HEK293 (cell line): ENCODE results near the gene VEZF1.

Source experiments
- CTCF ChIA-PET: fragments of 350-600 bp; formaldehyde crosslinking; extraction: SDS; loops from one replicate; lab custom pipeline; 2021; ENCODE audit warnings: antibody characterized with exemption; lab: Yijun Ruan, JAX
- POLR2A ChIA-PET: fragments of 300-600 bp; formaldehyde crosslinking; extraction: SDS; loops from one replicate; lab custom pipeline; 2020; ENCODE audit warnings: antibody characterized with exemption, inconsistent platforms; lab: Yijun Ruan, JAX
- H3K27ac ChIP-seq: fragments of 200-500 bp; sonication (Bioruptor generic); 2 replicates; pipeline ENCODE4 v1.5.1; 2014; ENCODE audit warnings: low read depth, low read length, control low read depth, inconsistent platforms; ENCODE audit errors: extremely low read depth
- H3K36me3 ChIP-seq, 2 experiments: fragments of 200-500 bp in 1 of 2; sonication (Bioruptor generic) in 1 of 2; 1 replicate in 1 of 2; 2 replicates in 1 of 2; pipeline ENCODE4 v1.5.1; 2014 to 2017; ENCODE audit warnings: inconsistent platforms in 2 of 2, low read length in 2 of 2; ENCODE audit not compliant: control insufficient read depth in 2 of 2, insufficient read depth in 1 of 2
- H3K4me1 ChIP-seq: fragments of 200-500 bp; sonication (Bioruptor generic); 2 replicates; pipeline ENCODE4 v1.5.1; 2014; ENCODE audit warnings: mild to moderate bottlenecking, low read length, inconsistent platforms; ENCODE audit not compliant: control insufficient read depth, insufficient read depth
- H3K4me3 ChIP-seq: 2 replicates; pipeline ENCODE4 v1.5.1; 2011; ENCODE audit warnings: low read depth, mild to moderate bottlenecking, control low read depth, low read length, moderate library complexity
- H3K9me3 ChIP-seq: fragments of 200-500 bp; sonication (Bioruptor generic); 2 replicates; pipeline ENCODE4 v1.5.1; 2014; ENCODE audit warnings: low read depth, low read length, inconsistent platforms; ENCODE audit not compliant: control insufficient read depth, insufficient read depth
- CTCF ChIP-seq: fragments of 450-650 bp; formaldehyde crosslinking; IDR thresholded peaks from 2 replicates; pipeline ENCODE4 v1.5.1; 2016; ENCODE audit warnings: missing biosample characterization, missing genetic modification characterization
- EGR2 ChIP-seq: fragments of 450-650 bp; formaldehyde crosslinking; IDR thresholded peaks from 2 replicates; pipeline ENCODE4 v1.5.1; 2016; ENCODE audit warnings: low read depth, missing biosample characterization, missing genetic modification characterization
- GLIS1 ChIP-seq: fragments of 450-650 bp; formaldehyde crosslinking; IDR thresholded peaks from 2 replicates; pipeline ENCODE4 v1.5.1; 2016; ENCODE audit warnings: missing biosample characterization, missing genetic modification characterization
- GLIS2 ChIP-seq: fragments of 450-650 bp; formaldehyde crosslinking; IDR thresholded peaks from 2 replicates; pipeline ENCODE4 v1.5.1; 2016; ENCODE audit warnings: missing biosample characterization, missing genetic modification characterization
- IKZF3 ChIP-seq: fragments of 450-650 bp; IDR thresholded peaks from 2 replicates; pipeline ENCODE4 v1.5.0; 2018; ENCODE audit warnings: missing biosample characterization, mild to moderate bottlenecking, missing genetic modification characterization, moderate library complexity
- MEIS1 ChIP-seq: sonication (generic); formaldehyde crosslinking; IDR thresholded peaks from 2 replicates; pipeline ENCODE4 v1.8.1; 2022; ENCODE audit warnings: missing genetic modification reagents, mild to moderate bottlenecking, borderline replicate concordance
- SP3 ChIP-seq: fragments of 450-650 bp; formaldehyde crosslinking; IDR thresholded peaks from 2 replicates; pipeline ENCODE4 v1.5.1; 2016; ENCODE audit warnings: missing biosample characterization, missing genetic modification characterization
- ZBTB17 ChIP-seq: fragments of 450-650 bp; formaldehyde crosslinking; IDR thresholded peaks from 2 replicates; pipeline ENCODE4 v1.5.1; 2016; ENCODE audit warnings: missing biosample characterization, missing genetic modification characterization
- ZBTB21 ChIP-seq: fragments of 450-650 bp; formaldehyde crosslinking; IDR thresholded peaks from 2 replicates; pipeline ENCODE4 v1.5.1; 2017; ENCODE audit warnings: missing biosample characterization, missing genetic modification characterization
- ZBTB48 ChIP-seq: fragments of 450-650 bp; formaldehyde crosslinking; IDR thresholded peaks from 2 replicates; pipeline ENCODE4 v1.5.1; 2016; ENCODE audit warnings: missing biosample characterization, missing genetic modification characterization
- ZBTB8A ChIP-seq: fragments of 450-650 bp; formaldehyde crosslinking; IDR thresholded peaks from 2 replicates; pipeline ENCODE4 v1.5.1; 2016; ENCODE audit warnings: missing biosample characterization, missing genetic modification characterization
- ZIC2 ChIP-seq: fragments of 450-650 bp; formaldehyde crosslinking; IDR thresholded peaks from 2 replicates; pipeline ENCODE4 v1.5.1; 2016; ENCODE audit warnings: missing biosample characterization, missing genetic modification characterization
- ZNF121 ChIP-seq: fragments of 450-650 bp; formaldehyde crosslinking; IDR thresholded peaks from 2 replicates; pipeline ENCODE4 v1.5.1; 2016; ENCODE audit warnings: missing biosample characterization, missing genetic modification characterization
- ZNF146 ChIP-seq: fragments of 450-650 bp; formaldehyde crosslinking; IDR thresholded peaks from 2 replicates; pipeline ENCODE4 v1.5.1; 2016; ENCODE audit warnings: missing biosample characterization, missing genetic modification characterization
- ZNF169 ChIP-seq: fragments of 450-650 bp; formaldehyde crosslinking; IDR thresholded peaks from 2 replicates; pipeline ENCODE4 v1.5.1; 2016; ENCODE audit warnings: missing biosample characterization, missing genetic modification characterization
- ZNF2 ChIP-seq: fragments of 450-650 bp; formaldehyde crosslinking; IDR thresholded peaks from 2 replicates; pipeline ENCODE4 v1.5.1; 2016; ENCODE audit warnings: missing biosample characterization, missing genetic modification characterization
- ZNF248 ChIP-seq: fragments of 450-650 bp; formaldehyde crosslinking; IDR thresholded peaks from 2 replicates; pipeline ENCODE4 v1.5.1; 2017; ENCODE audit warnings: missing biosample characterization, missing genetic modification characterization
- ZNF335 ChIP-seq: fragments of 450-650 bp; formaldehyde crosslinking; conservative IDR thresholded peaks from 2 replicates; pipeline ENCODE4 v1.5.1; 2016; ENCODE audit warnings: missing biosample characterization, missing genetic modification characterization
- ZNF423 ChIP-seq: fragments of 450-650 bp; formaldehyde crosslinking; IDR thresholded peaks from 2 replicates; pipeline ENCODE4 v1.5.1; 2016; ENCODE audit warnings: missing biosample characterization, missing genetic modification characterization
- ZNF426 ChIP-seq: fragments of 450-650 bp; formaldehyde crosslinking; IDR thresholded peaks from 2 replicates; pipeline ENCODE4 v1.5.1; 2017; ENCODE audit warnings: missing biosample characterization, missing genetic modification characterization, mild to moderate bottlenecking, inconsistent platforms, moderate library complexity
- ZNF670 ChIP-seq: fragments of 450-650 bp; formaldehyde crosslinking; IDR thresholded peaks from 2 replicates; pipeline ENCODE4 v1.5.1; 2016; ENCODE audit warnings: missing biosample characterization, missing genetic modification characterization, low read depth
- ZNF692 ChIP-seq: fragments of 450-650 bp; formaldehyde crosslinking; IDR thresholded peaks from 2 replicates; pipeline ENCODE4 v1.5.1; 2016; ENCODE audit warnings: missing biosample characterization, missing genetic modification characterization
- TF ChIP-seq, protein P1 (sequence below): fragments of 450-650 bp; formaldehyde crosslinking; IDR thresholded peaks from 2 replicates; pipeline ENCODE4 v1.5.1; 2016; ENCODE audit warnings: missing biosample characterization, missing genetic modification characterization
- TF ChIP-seq, protein P2 (sequence below): fragments of 450-650 bp; formaldehyde crosslinking; IDR thresholded peaks from 2 replicates; pipeline ENCODE4 v1.5.1; 2016; ENCODE audit warnings: missing biosample characterization, missing genetic modification characterization

The VEZF1 gene

GRCh38 chr17:57926723-57927047 lies 61.4 kb downstream of the VEZF1 start:
- CTCF ChIA-PET: interaction anchor here (1.0 to 2.9 kb wide), 3 partner anchors 35 to 97 kb away, joined by 3 to 6 read pairs (median 3); no protein-coding TSS in a partner anchor
- no peaks in the 10 kb centered on the region for H3K9me3 ChIP-seq
- no peak overlapping the region for H3K4me3 ChIP-seq
- H3K27ac ChIP-seq: peak overlapping the region; percentile 68
- TF ChIP-seq CTCF (tag by site-specific recombination) (no peak), EGR2 (tag by site-specific recombination) (no peak), ZNF121 (tag by site-specific recombination) (peak; percentile 7; the same call in 1 of the 2 replicates)
- H3K4me1 ChIP-seq: peaks cover 32% of the 10 kb centered on the region
- no peaks in the 10 kb centered on the region for H3K36me3 ChIP-seq
- POLR2A ChIA-PET: no interaction called here

DNA sequence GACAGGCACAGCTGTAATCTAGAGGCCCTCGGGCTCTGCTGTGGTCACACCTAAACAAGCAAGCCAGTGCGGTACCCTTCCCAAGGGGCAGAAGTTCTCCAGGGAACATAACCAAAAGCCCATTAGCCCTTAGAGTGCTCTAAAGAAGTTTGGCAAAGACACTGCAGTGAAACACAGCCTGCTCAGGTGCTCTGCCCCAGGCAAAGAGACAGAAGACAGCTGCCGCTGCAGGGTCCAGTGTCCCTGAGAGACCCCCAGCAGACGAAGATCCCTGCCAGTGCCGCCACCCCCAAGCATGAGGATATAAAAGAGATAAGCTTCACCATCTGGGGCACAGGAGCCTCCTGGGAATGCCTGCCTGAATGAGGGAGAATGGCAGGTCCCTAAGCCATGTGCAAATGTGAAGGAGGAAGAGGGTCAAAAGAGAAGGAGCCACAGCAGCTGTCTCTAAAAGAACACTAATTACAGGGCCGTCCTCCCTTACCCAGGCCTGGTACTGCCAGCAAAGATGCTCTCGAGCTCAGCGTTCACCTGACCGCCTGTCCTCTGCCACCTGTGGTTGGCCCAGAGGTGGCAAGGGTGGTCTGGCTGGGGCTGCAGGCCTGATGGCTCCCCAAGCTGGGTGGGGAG lies 62.6 kb downstream of the VEZF1 start:
- CTCF ChIA-PET: interaction anchor here (0.6 to 2.9 kb wide), 8 partner anchors 10 to 586 kb away, joined by 3 to 9 read pairs (median 4); no protein-coding TSS in a partner anchor
- no peaks in the 10 kb centered on the region for H3K9me3 ChIP-seq
- H3K27ac ChIP-seq: peak overlapping the region; percentile 76
- H3K4me3 ChIP-seq: no peak overlapping the region
- H3K4me1 ChIP-seq: peaks cover 32% of the 10 kb centered on the region
- no peaks in the 10 kb centered on the region for H3K36me3 ChIP-seq
- POLR2A ChIA-PET: interaction anchor here (0.7 kb wide), 1 partner anchor 82 kb away, joined by 4 read pairs; the partner anchor contains the start of gene SRSF1
- TF ChIP-seq IKZF3 (0 out of 2 replicates have a peak, but pooled peaks have one; percentile 51), ZBTB48 (tag by site-specific recombination) (peak; percentile 73), GLIS2 (tag by site-specific recombination) (peak; percentile 55; the same call in 1 of the 2 replicates), ZIC2 (tag by site-specific recombination) (peak; percentile 81), GLIS1 (tag by site-specific recombination) (peak; percentile 97), ZNF423 (tag by site-specific recombination) (peak; percentile 75), ZNF169 (tag by site-specific recombination) (no peak), ZBTB8A (tag by site-specific recombination) (peak; percentile 40)
- TF ChIP-seq, protein P1, sequence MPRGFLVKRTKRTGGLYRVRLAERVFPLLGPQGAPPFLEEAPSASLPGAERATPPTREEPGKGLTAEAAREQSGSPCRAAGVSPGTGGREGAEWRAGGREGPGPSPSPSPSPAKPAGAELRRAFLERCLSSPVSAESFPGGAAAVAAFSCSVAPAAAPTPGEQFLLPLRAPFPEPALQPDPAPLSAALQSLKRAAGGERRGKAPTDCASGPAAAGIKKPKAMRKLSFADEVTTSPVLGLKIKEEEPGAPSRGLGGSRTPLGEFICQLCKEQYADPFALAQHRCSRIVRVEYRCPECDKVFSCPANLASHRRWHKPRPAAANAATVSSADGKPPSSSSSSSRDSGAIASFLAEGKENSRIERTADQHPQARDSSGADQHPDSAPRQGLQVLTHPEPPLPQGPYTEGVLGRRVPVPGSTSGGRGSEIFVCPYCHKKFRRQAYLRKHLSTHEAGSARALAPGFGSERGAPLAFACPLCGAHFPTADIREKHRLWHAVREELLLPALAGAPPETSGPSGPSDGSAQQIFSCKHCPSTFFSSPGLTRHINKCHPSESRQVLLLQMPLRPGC (tag by site-specific recombination): no peak
- TF ChIP-seq, all 188 proteins: peak for 7

- Histone ChIP-seq H3K4me3 (no peak overlapping the region), H3K27ac (peak overlapping the region; percentile 76), H3K4me1 (peaks cover 35% of the 10 kb centered on the region), H3K9me3 (no peaks in the 10 kb centered on the region), H3K36me3 (no peaks in the 10 kb centered on the region)
- POLR2A ChIA-PET: no interaction called here
- CTCF ChIA-PET: interaction anchor here (0.9 to 2.2 kb wide), 5 partner anchors 10 to 68 kb away, joined by 3 to 9 read pairs (median 4); no protein-coding TSS in a partner anchor
- TF ChIP-seq ZNF248 (tag by site-specific recombination) (no peak), ZNF335 (tag by site-specific recombination) (no peak), MEIS1 (CRISPR knock-in tag) (no peak), ZNF426 (tag by site-specific recombination) (no peak), ZNF670 (no peak), ZBTB17 (tag by site-specific recombination) (no peak), ZBTB21 (tag by site-specific recombination) (no peak), ZNF146 (tag by site-specific recombination) (no peak), SP3 (tag by site-specific recombination) (no peak), ZNF2 (tag by site-specific recombination) (no peak), ZNF692 (tag by site-specific recombination) (no peak), IKZF3 (no peak)
- TF ChIP-seq, protein P2, sequence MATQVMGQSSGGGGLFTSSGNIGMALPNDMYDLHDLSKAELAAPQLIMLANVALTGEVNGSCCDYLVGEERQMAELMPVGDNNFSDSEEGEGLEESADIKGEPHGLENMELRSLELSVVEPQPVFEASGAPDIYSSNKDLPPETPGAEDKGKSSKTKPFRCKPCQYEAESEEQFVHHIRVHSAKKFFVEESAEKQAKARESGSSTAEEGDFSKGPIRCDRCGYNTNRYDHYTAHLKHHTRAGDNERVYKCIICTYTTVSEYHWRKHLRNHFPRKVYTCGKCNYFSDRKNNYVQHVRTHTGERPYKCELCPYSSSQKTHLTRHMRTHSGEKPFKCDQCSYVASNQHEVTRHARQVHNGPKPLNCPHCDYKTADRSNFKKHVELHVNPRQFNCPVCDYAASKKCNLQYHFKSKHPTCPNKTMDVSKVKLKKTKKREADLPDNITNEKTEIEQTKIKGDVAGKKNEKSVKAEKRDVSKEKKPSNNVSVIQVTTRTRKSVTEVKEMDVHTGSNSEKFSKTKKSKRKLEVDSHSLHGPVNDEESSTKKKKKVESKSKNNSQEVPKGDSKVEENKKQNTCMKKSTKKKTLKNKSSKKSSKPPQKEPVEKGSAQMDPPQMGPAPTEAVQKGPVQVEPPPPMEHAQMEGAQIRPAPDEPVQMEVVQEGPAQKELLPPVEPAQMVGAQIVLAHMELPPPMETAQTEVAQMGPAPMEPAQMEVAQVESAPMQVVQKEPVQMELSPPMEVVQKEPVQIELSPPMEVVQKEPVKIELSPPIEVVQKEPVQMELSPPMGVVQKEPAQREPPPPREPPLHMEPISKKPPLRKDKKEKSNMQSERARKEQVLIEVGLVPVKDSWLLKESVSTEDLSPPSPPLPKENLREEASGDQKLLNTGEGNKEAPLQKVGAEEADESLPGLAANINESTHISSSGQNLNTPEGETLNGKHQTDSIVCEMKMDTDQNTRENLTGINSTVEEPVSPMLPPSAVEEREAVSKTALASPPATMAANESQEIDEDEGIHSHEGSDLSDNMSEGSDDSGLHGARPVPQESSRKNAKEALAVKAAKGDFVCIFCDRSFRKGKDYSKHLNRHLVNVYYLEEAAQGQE (tag by site-specific recombination): no peak
Observed at GRCh38 chr17:57924677-57925076, 63.4 kb downstream of the VEZF1 start.
